PC-3 (cell line): ENCODE data around the gene SLC39A10.

ENCODE experiments used
- EZH2 ChIP-seq: fragments of 300-600 bp; sonication (generic); IDR thresholded peaks from one replicate; pipeline ENCODE4 v1.6.1; 2017; ENCODE audit warnings: antibody characterized with exemption, mild to moderate bottlenecking, low read length; ENCODE audit not compliant: unreplicated experiment
- EZH2phosphoT487 ChIP-seq: fragments of 300-600 bp; sonication (generic); IDR thresholded peaks from 2 replicates; pipeline ENCODE4 v1.6.1; 2018; ENCODE audit warnings: mild to moderate bottlenecking, antibody characterized with exemption, low read length, borderline replicate concordance
- TF ChIP-seq, protein P1 (sequence below): fragments of 300-600 bp; sonication (generic); conservative IDR thresholded peaks from 2 replicates; pipeline ENCODE4 v1.5.1; 2017; ENCODE audit warnings: antibody characterized with exemption, low read depth, mild to moderate bottlenecking, low read length

- TF ChIP-seq, protein P1, sequence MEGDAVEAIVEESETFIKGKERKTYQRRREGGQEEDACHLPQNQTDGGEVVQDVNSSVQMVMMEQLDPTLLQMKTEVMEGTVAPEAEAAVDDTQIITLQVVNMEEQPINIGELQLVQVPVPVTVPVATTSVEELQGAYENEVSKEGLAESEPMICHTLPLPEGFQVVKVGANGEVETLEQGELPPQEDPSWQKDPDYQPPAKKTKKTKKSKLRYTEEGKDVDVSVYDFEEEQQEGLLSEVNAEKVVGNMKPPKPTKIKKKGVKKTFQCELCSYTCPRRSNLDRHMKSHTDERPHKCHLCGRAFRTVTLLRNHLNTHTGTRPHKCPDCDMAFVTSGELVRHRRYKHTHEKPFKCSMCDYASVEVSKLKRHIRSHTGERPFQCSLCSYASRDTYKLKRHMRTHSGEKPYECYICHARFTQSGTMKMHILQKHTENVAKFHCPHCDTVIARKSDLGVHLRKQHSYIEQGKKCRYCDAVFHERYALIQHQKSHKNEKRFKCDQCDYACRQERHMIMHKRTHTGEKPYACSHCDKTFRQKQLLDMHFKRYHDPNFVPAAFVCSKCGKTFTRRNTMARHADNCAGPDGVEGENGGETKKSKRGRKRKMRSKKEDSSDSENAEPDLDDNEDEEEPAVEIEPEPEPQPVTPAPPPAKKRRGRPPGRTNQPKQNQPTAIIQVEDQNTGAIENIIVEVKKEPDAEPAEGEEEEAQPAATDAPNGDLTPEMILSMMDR = no peak
- no peak for TF ChIP-seq EZH2phosphoT487
- no peak for TF ChIP-seq EZH2
Measured at GRCh38 chr2:195663007-195663406, 6.0 kb downstream of the SLC39A10 start.
